ENCODE data around the gene FSTL4. TPM values are rescaled to one million over a fixed set of nuclear protein-coding genes. Genes with fewer than 3 reads are reported as not detected.

Gene FSTL4
- total and polyA plus RNA-seq, 2 of the 4 experiments (the other 2 are of a cell fraction) = 0.18 TPM; not detected in 1

GRCh38 chr5:133589286-133589685 is 23.1 kb downstream of the FSTL4 start:
- no peak overlapping the region for H2BK5ac ChIP-seq (ENCODE audit: low read depth, low read length, poor library complexity, severe bottlenecking)
- WGBS, 2 experiments (ENCODE audit: extremely low coverage in 2 of 2, insufficient read length in 1 of 2) = no CpG with 5 or more reads among the region's 1 CpG
- H2AK9ac ChIP-seq (replicated peaks; ENCODE audit: low read depth, low read length, poor library complexity) = no peak overlapping the region
- no peak overlapping the region for H2AFZ ChIP-seq (replicated peaks; ENCODE audit: low read length, poor library complexity)
- POLR2A ChIA-PET (ENCODE audit: unreplicated experiment) = no interaction called here
- no peaks in the 10 kb centered on the region for H3K36me3 ChIP-seq (ENCODE audit: control insufficient read depth, insufficient read depth, low read length)
- no peak overlapping the region for H2AK5ac ChIP-seq (ENCODE audit: low read depth, low read length)
- H3K4me2 ChIP-seq (ENCODE audit: low read depth, low read length) = no peak overlapping the region
- BruUV-seq (replicated peaks) = no TSS peak
- H3K9me3 ChIP-seq (ENCODE audit: control insufficient read depth, insufficient read depth, low read length) = no peaks in the 10 kb centered on the region
- H4K8ac ChIP-seq (ENCODE audit: low read depth in 2 of 2, low read length in 2 of 2) = no peak overlapping the region
- H3K14ac ChIP-seq (replicated peaks; ENCODE audit: low read depth, low read length) = no peak overlapping the region
- no peaks in the 10 kb centered on the region for H4K20me1 ChIP-seq (ENCODE audit: insufficient read depth, low read length)
- no peaks in the 10 kb centered on the region for H3K79me1 ChIP-seq (ENCODE audit: low read depth in 1 of 2, low read length in 2 of 2)
- no peak overlapping the region for H4K91ac ChIP-seq (ENCODE audit: insufficient read depth, low read depth, low read length)
- H3K4me3 ChIP-seq (ENCODE audit: insufficient read depth, low read depth, low read length) = no peak overlapping the region
- intact Hi-C loops (cut with micrococcal nuclease) (no loop called here), dilution Hi-C loops (cut with HindIII; ENCODE audit: low sequenced_read_pairs, unreplicated experiment) (no loop called here), in situ Hi-C loops (cut with MboI; ENCODE audit: low sequenced_read_pairs) (no loop called here)
- no peak overlapping the region for H4K5ac ChIP-seq (ENCODE audit: low read depth, low read length)
- no peak for ATAC-seq (ENCODE audit: low read depth)
- H2BK20ac ChIP-seq (ENCODE audit: low read depth, low read length) = no peak overlapping the region
- H2BK120ac ChIP-seq (ENCODE audit: low read depth, low read length) = no peak overlapping the region
- H3K18ac ChIP-seq (ENCODE audit: low read depth, low read length) = no peak overlapping the region
- no peak overlapping the region for H3K23ac ChIP-seq (ENCODE audit: low read depth, low read length)
- CTCF ChIA-PET = no interaction called here
- no peak overlapping the region for H2BK15ac ChIP-seq (ENCODE audit: low read depth, low read length)
- no peaks in the 10 kb centered on the region for H3K9me1 ChIP-seq (ENCODE audit: insufficient read depth, low read length)
- H3K9ac ChIP-seq (ENCODE audit: low read depth, low read length) = no peak overlapping the region
- no peaks in the 10 kb centered on the region for H3K27me3 ChIP-seq (ENCODE audit: control insufficient read depth, insufficient read depth, low read length)
- H3K27ac ChIP-seq (ENCODE audit: insufficient read depth, low read length) = no peak overlapping the region
- DNase-seq = no peak
- TF ChIP-seq BHLHE40 (IDR thresholded peaks at IDR 0.05; ENCODE audit: low read depth, low read length) (no peak), CHD1 (IDR thresholded peaks at IDR 0.05; ENCODE audit: low read depth, low read length) (no peak), SMC3 (IDR thresholded peaks at IDR 0.05; ENCODE audit: low read depth, low read length) (no peak), RCOR1 (IDR thresholded peaks at IDR 0.05; ENCODE audit: insufficient replicate concordance, low read length) (no peak), RFX5 (IDR thresholded peaks at IDR 0.05; ENCODE audit: low read depth, low read length) (no peak), USF2 (IDR thresholded peaks at IDR 0.05; ENCODE audit: low read depth, low read length) (no peak)
- TF ChIP-seq, protein P1, sequence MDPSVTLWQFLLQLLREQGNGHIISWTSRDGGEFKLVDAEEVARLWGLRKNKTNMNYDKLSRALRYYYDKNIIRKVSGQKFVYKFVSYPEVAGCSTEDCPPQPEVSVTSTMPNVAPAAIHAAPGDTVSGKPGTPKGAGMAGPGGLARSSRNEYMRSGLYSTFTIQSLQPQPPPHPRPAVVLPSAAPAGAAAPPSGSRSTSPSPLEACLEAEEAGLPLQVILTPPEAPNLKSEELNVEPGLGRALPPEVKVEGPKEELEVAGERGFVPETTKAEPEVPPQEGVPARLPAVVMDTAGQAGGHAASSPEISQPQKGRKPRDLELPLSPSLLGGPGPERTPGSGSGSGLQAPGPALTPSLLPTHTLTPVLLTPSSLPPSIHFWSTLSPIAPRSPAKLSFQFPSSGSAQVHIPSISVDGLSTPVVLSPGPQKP (IDR thresholded peaks at IDR 0.05; ENCODE audit: borderline replicate concordance, low read depth, low read length) = no peak
- TF ChIP-seq, protein P2, sequence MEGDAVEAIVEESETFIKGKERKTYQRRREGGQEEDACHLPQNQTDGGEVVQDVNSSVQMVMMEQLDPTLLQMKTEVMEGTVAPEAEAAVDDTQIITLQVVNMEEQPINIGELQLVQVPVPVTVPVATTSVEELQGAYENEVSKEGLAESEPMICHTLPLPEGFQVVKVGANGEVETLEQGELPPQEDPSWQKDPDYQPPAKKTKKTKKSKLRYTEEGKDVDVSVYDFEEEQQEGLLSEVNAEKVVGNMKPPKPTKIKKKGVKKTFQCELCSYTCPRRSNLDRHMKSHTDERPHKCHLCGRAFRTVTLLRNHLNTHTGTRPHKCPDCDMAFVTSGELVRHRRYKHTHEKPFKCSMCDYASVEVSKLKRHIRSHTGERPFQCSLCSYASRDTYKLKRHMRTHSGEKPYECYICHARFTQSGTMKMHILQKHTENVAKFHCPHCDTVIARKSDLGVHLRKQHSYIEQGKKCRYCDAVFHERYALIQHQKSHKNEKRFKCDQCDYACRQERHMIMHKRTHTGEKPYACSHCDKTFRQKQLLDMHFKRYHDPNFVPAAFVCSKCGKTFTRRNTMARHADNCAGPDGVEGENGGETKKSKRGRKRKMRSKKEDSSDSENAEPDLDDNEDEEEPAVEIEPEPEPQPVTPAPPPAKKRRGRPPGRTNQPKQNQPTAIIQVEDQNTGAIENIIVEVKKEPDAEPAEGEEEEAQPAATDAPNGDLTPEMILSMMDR (conservative IDR thresholded peaks at IDR 0.05; ENCODE audit: low read depth, low read length) = no peak
- no peaks in the 10 kb centered on the region for H3K4me1 ChIP-seq (ENCODE audit: control insufficient read depth, insufficient read depth, low read length)
- no peak overlapping the region for H3K56ac ChIP-seq (ENCODE audit: extremely low read depth, insufficient read depth, low read length)
- H3K4ac ChIP-seq (ENCODE audit: low read depth, low read length) = no peak overlapping the region

All from IMR-90 (cell line).